K562 (cell line): Measurements from ENCODE around the gene TRIM73. TPM values are rescaled to one million over a fixed set of nuclear protein-coding genes. Genes with fewer than 3 reads are reported as not detected.
"Not testable (repeated sequence)": the region's sequence is repeated elsewhere in the genome, so short reads cannot be mapped to it uniquely, and the experiment has no call there.

Experiments used
- ATAC-seq: fragments of 200-7000 bp; cut with Tn5 transposase; 3 replicates; pipeline ENCODE4 v1.9.1; 2020; ENCODE audit warnings: moderate library complexity
- BruUV-seq: library from RNA; stranded (reverse); fragments of 400-500 nt; replicated peaks from 2 replicates; lab custom pipeline; 2021; lab: Mats Ljungman, UMichigan
- CTCF ChIA-PET: fragments of 300-600 bp; formaldehyde crosslinking; extraction: SDS; loops from one replicate; lab custom pipeline; 2021; ENCODE audit warnings: low intra/inter-chr PET ratio; lab: Yijun Ruan, JAX
- POLR2A ChIA-PET: fragments of 300-600, 350-650 bp; sonication (Branson Sonifier 250); formaldehyde crosslinking; extraction: SDS; loops from one replicate; lab custom pipeline; 2021; ENCODE audit warnings: antibody characterized with exemption, inconsistent platforms; lab: Yijun Ruan, JAX
- DNase-seq, 4 experiments: peaks; one replicate each; pipeline versions ENCODE4 v3.0.0 to v3.0.0-alpha.2; 2011 to 2018; ENCODE audit warnings: low spot score in 3 of 4, mixed read lengths in 3 of 4; ENCODE audit errors: extremely low read depth in 1 of 4
- FAIRE-seq: peaks from 2 replicates; lab custom pipeline; 2011; peaks lifted over from hg19 to GRCh38; lab: Jason Lieb, UNC
- H2AFZ ChIP-seq: 2 replicates; pipeline ENCODE4 v1.6.0; 2011; ENCODE audit warnings: low read depth, low read length, control low read depth, inconsistent platforms
- H3K27ac ChIP-seq: fragments of 200-600 bp; 3 replicates; pipeline ENCODE4 v1.8.0; 2011; ENCODE audit warnings: low read depth, mild to moderate bottlenecking, control low read depth, inconsistent platforms, low read length, moderate library complexity, mixed read lengths; ENCODE audit errors: extremely low read depth
- H3K27me3 ChIP-seq, 2 experiments: fragments of 300-600 bp in 1 of 2; 2 replicates in 1 of 2; 3 replicates in 1 of 2; pipeline versions ENCODE4 v1.6.0 to v1.8.0; 2011; ENCODE audit warnings: inconsistent platforms in 2 of 2, low read length in 2 of 2, mild to moderate bottlenecking in 1 of 2, mixed read lengths in 1 of 2, moderate library complexity in 1 of 2; ENCODE audit not compliant: control insufficient read depth in 2 of 2, insufficient read depth in 2 of 2
- H3K36me3 ChIP-seq: fragments of 300-600 bp; 3 replicates; pipeline ENCODE4 v1.8.0; 2011; ENCODE audit warnings: mild to moderate bottlenecking, low read length, inconsistent platforms; ENCODE audit not compliant: control insufficient read depth, insufficient read depth
- H3K4me1 ChIP-seq, 2 experiments: fragments of 200-600 bp in 1 of 2; replicated peaks in 1 of 2; 2 replicates in 1 of 2; 3 replicates in 1 of 2; pipeline versions ENCODE4 v1.5.1 to v1.8.0; 2011; ENCODE audit warnings: inconsistent platforms in 2 of 2, low read length in 2 of 2, mild to moderate bottlenecking in 1 of 2, mixed read lengths in 1 of 2, moderate library complexity in 1 of 2; ENCODE audit not compliant: control insufficient read depth in 2 of 2, insufficient read depth in 2 of 2
- H3K4me2 ChIP-seq: 2 replicates; pipeline ENCODE4 v1.6.1; 2011; ENCODE audit warnings: low read length, control low read depth, inconsistent platforms, mixed read lengths; ENCODE audit not compliant: insufficient read depth
- H3K4me3 ChIP-seq: fragments of 200-600 bp; sonication (generic), shearing (Covaris generic); 2 replicates; pipeline ENCODE4 v1.5.1; 2016; ENCODE audit warnings: control low read depth, inconsistent platforms
- H3K79me2 ChIP-seq: fragments of 200-600 bp; 3 replicates; pipeline ENCODE4 v1.8.0; 2011; ENCODE audit warnings: low read length, inconsistent platforms; ENCODE audit not compliant: control insufficient read depth, insufficient read depth
- H3K9ac ChIP-seq, 2 experiments: 2 replicates each; pipeline versions ENCODE4 v1.6.0 to v1.6.1; 2011; ENCODE audit warnings: low read depth in 2 of 2, low read length in 2 of 2, control low read depth in 1 of 2, inconsistent platforms in 1 of 2, mild to moderate bottlenecking in 1 of 2, mixed read lengths in 1 of 2; ENCODE audit not compliant: insufficient read depth in 1 of 2
- H3K9me1 ChIP-seq: one replicate; pipeline ENCODE4 v1.6.0; 2011; ENCODE audit warnings: inconsistent platforms, mild to moderate bottlenecking, low read length, moderate library complexity; ENCODE audit not compliant: control insufficient read depth, insufficient read depth
- H3K9me3 ChIP-seq: replicated peaks from 2 replicates; pipeline ENCODE4 v1.5.1; 2011; ENCODE audit warnings: low read depth, low read length, inconsistent platforms; ENCODE audit not compliant: control insufficient read depth, insufficient read depth
- H4K20me1 ChIP-seq: replicated peaks from 2 replicates; pipeline ENCODE4 v1.6.1; 2011; ENCODE audit warnings: low read length, inconsistent platforms, mixed read lengths; ENCODE audit not compliant: control insufficient read depth, insufficient read depth
- ATF1 ChIP-seq, 2 experiments: fragments of 450-650 bp in 1 of 2; IDR thresholded peaks; 2 replicates each; pipeline ENCODE4 v1.6.1; 2016; ENCODE audit warnings: missing compliant biosample characterization in 1 of 2, missing genetic modification characterization in 1 of 2
- EP400 ChIP-seq: fragments of 450-650 bp; IDR thresholded peaks from 2 replicates; pipeline ENCODE4 v1.6.1; 2017; ENCODE audit warnings: antibody characterized with exemption, mild to moderate bottlenecking, moderate library complexity
- NRF1 ChIP-seq, 2 experiments: fragments of 450-650 bp; IDR thresholded peaks in 1 of 2; conservative IDR thresholded peaks in 1 of 2; 2 replicates each; pipeline ENCODE4 v1.6.1; 2014; ENCODE audit warnings: mild to moderate bottlenecking in 2 of 2
- PHF8 ChIP-seq: fragments of 200-600 bp; sonication (generic); IDR thresholded peaks from 2 replicates; pipeline ENCODE4 v1.6.1; 2012; ENCODE audit warnings: mixed run types, mild to moderate bottlenecking, inconsistent platforms, low read length, moderate library complexity, borderline replicate concordance
- POLR2A ChIP-seq: fragments of 450-650 bp; conservative IDR thresholded peaks from 2 replicates; pipeline ENCODE4 v1.6.1; 2016
- POLR2B ChIP-seq: fragments of 450-650 bp; IDR thresholded peaks from 2 replicates; pipeline ENCODE4 v1.6.1; 2018; ENCODE audit warnings: low read depth; ENCODE audit not compliant: partially characterized antibody
- POLR2G ChIP-seq: fragments of 200-400 bp; formaldehyde crosslinking; IDR thresholded peaks from 2 replicates; pipeline ENCODE4 v1.6.1; 2017; ENCODE audit warnings: low read depth, mild to moderate bottlenecking, antibody characterized with exemption, low read length, moderate library complexity
- RBFOX2 ChIP-seq: fragments of 200-400 bp; formaldehyde crosslinking; IDR thresholded peaks from 2 replicates; pipeline ENCODE4 v1.6.1; 2017; ENCODE audit warnings: low read depth, mild to moderate bottlenecking, low read length, moderate library complexity
- SUPT5H ChIP-seq: fragments of 450-650 bp; IDR thresholded peaks from 2 replicates; pipeline ENCODE4 v1.6.1; 2016
- TAF1 ChIP-seq: IDR thresholded peaks from 2 replicates; pipeline ENCODE4 v1.6.1; 2011; ENCODE audit warnings: mild to moderate bottlenecking, low read length, moderate library complexity; ENCODE audit not compliant: insufficient read depth, control insufficient read depth, severe bottlenecking; ENCODE audit errors: extremely low read depth
- TAF7 ChIP-seq: fragments of 450-650 bp; IDR thresholded peaks from 2 replicates; pipeline ENCODE4 v1.6.1; 2016; ENCODE audit warnings: missing genetic modification characterization, missing compliant biosample characterization
- ZNF384 ChIP-seq: IDR thresholded peaks from 2 replicates; pipeline ENCODE4 v1.6.1; 2012; ENCODE audit warnings: low read depth, low read length, improper control_type of control experiment
- WGBS: fragments of 100-300 bp; shearing (Covaris generic); methylation state at CpG from one replicate; pipeline ENCODE4 v1.1.6; 2016; ENCODE audit warnings: low coverage, mixed read lengths; ENCODE audit not compliant: insufficient coverage; ENCODE audit errors: missing lambda C conversion rate; 5-methylcytosine and 5-hydroxymethylcytosine counted together
- in situ Hi-C: fragments of 300-500 bp; cut with MboI; formaldehyde crosslinking; loops from 4 replicates; pipeline ENCODE4 v1.15.0; 2018; ENCODE audit warnings: inconsistent platforms, mixed read lengths
- intact Hi-C: fragments of 100-400 bp; cut with micrococcal nuclease; formaldehyde crosslinking; loops from 2 replicates; pipeline ENCODE4 v1.14.2; 2022
- polyA plus RNA-seq, 8 experiments: library from polyadenylated mRNA; depleted of rRNA in 4 of 8; stranded (reverse) in 5 of 8; unstranded in 3 of 8; fragments of >200 nt; fragmentation: Nextera tagmentation in 2 of 8; fragmentation: Illumina TruSeq in 1 of 8; extraction: Ambion mirVana in 2 of 8; extraction: Trizol in 1 of 8; gene quantifications; 2 replicates each; pipeline versions ENCODE4 v1.2.1 to v1.2.3, GENCODE V29; 2011 to 2014; ENCODE audit warnings: inconsistent platforms in 1 of 8, missing spikeins in 1 of 8
- total RNA-seq, 7 experiments: library from RNA; depleted of rRNA in 6 of 7; stranded (reverse); fragments of >200 nt in 6 of 7; fragmentation: Illumina TruSeq in 2 of 7; extraction: Trizol in 2 of 7; gene quantifications; 2 replicates each; pipeline versions ENCODE4 v1.2.1 to v1.2.3, GENCODE V29; 2011 to 2021; ENCODE audit warnings: low replicate concordance in 1 of 7

Gene TRIM73
- total and polyA plus RNA-seq, 9 of the 15 experiments (the other 6 are each of a cell fraction or from before 2014, with no cell fraction given), result 0.04 to 1.2 (median 0.80) TPM; not detected in 4

DNA sequence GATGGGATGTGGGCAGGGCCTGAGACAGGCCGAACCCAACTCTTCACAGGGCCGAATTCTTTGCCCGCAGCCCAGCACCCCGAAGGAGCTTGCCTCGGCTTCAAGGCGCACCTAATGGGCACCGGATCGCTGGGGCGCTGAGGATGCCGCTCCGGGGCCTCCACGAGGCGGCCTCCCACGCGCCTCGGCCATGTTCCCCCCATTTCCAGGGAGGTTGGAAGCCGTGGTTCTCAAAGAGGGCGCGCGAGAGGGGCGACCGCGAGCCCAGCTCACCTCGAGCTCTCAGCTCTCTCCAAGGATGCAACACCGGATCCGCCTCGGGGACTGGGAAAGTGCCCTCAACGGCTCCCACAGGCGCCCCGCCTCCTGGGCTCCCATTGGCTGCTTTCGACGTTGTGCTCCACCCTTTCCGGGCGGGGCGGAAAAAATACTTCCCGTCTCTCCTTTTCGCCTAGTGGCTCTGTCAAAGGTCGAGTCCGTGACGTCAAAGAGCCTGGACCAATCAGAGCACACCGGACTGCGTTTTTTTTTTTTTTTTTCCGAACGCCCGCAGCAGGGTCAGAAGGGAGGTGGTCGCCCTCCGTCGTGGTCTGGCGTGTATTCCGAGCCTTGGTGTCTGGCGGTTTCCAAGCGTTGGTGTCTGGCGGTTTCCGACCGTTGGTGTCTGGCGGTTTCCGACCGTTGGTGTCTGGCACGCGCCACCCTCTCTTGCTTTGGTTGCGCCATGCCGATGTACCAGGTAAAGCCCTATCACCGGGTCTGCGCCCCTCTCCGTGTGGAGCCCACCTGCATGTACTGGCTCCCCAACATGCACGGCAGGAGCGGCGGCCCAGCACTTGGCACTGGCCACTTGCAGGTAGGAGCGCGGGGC lies 36.5 kb upstream of the TRIM73 start:
- FAIRE-seq; CTCF ChIA-PET; H2AFZ ChIP-seq; H3K4me1 ChIP-seq; H3K9me1 ChIP-seq; H3K9ac ChIP-seq; H3K9me3 ChIP-seq; intact Hi-C loops; H3K4me2 ChIP-seq; in situ Hi-C loops; POLR2A ChIA-PET; H3K27me3 ChIP-seq; H4K20me1 ChIP-seq; H3K36me3 ChIP-seq; H3K79me2 ChIP-seq; TF ChIP-seq ATF1 (CRISPR knock-in tag; IDR thresholded peaks at IDR 0.05): not testable (repeated sequence)
- 0% methylated on average over 8 of the region's 70 CpGs for WGBS
- ATAC-seq (peak; percentile 93), DNase-seq (peak in 1 of 4 experiments; percentile 34)
- BruUV-seq, result TSS peak; percentile 73
- Histone ChIP-seq H3K27ac (peak overlapping the region; percentile 54; the same call in 2 of the 3 replicates), H3K4me3 (peak overlapping the region; percentile 37; the same call in 1 of the 2 replicates)
- TF ChIP-seq ATF1 (tag; IDR thresholded peaks at IDR 0.05), result peak; percentile 68
- TF ChIP-seq EP400, result peak; percentile 48; the same call in 1 of the 2 replicates
- TF ChIP-seq SUPT5H, result peak; percentile 70
- TF ChIP-seq PHF8, result peak; percentile 31; the same call in 1 of the 2 replicates
- TF ChIP-seq TAF7 (tag), result peak; percentile 30; the same call in 1 of the 2 replicates
- peak; percentile 81 for TF ChIP-seq POLR2A
- TF ChIP-seq RBFOX2, result peak; percentile 58
- peak; percentile 80 to 84 for TF ChIP-seq NRF1 (conservative IDR thresholded peaks at IDR 0.05 in 1 of 2, IDR thresholded peaks at IDR 0.05 in 1 of 2)
- TF ChIP-seq POLR2B, result peak; percentile 52
- TF ChIP-seq TAF1, result peak; percentile 49
- TF ChIP-seq POLR2G, result peak; percentile 65
- TF ChIP-seq ZNF384, result peak; percentile 60
